HepG2 (cell line): ENCODE data around the gene EXPH5. TPM values are rescaled to one million over a fixed set of nuclear protein-coding genes. Genes with fewer than 3 reads are reported as not detected.

Experiments used
- ATAC-seq: fragments of 200-7000 bp; cut with Tn5 transposase; 3 replicates; pipeline ENCODE4 v1.9.1; 2020; ENCODE audit warnings: mild to moderate bottlenecking, moderate library complexity
- BruUV-seq: library from RNA; stranded (reverse); fragments of 400-500 nt; replicated peaks from 2 replicates; lab custom pipeline; 2021; lab: Mats Ljungman, UMichigan
- CTCF ChIA-PET: fragments of 300-600 bp; formaldehyde crosslinking; extraction: SDS; loops from one replicate; lab custom pipeline; 2021; ENCODE audit warnings: low total read pairs, inconsistent platforms, low intra/inter-chr PET ratio; lab: Yijun Ruan, JAX
- POLR2A ChIA-PET: fragments of 350-600 bp; sonication (Branson Sonifier 250); formaldehyde crosslinking; loops from one replicate; lab custom pipeline; 2020; ENCODE audit warnings: antibody characterized with exemption, inconsistent platforms; lab: Yijun Ruan, JAX
- DNase-seq: peaks from one replicate; pipeline ENCODE4 v3.0.0-alpha.2; 2015; ENCODE audit warnings: low spot score
- FAIRE-seq: peaks from 3 replicates; lab custom pipeline; 2011; peaks lifted over from hg19 to GRCh38; lab: Jason Lieb, UNC
- H2AFZ ChIP-seq: one replicate; pipeline ENCODE4 v1.6.1; 2011; ENCODE audit warnings: low read length, inconsistent platforms
- H3K27ac ChIP-seq: fragments of 300-600 bp; 3 replicates; pipeline ENCODE4 v1.8.0; 2011; ENCODE audit warnings: mixed run types, mild to moderate bottlenecking, mixed read lengths, low read length, inconsistent platforms; ENCODE audit not compliant: insufficient read depth; ENCODE audit errors: extremely low read length
- H3K27me3 ChIP-seq, 2 experiments: fragments of 200-600 bp in 1 of 2; 2 replicates in 1 of 2; 3 replicates in 1 of 2; pipeline versions ENCODE4 v1.6.0 to v1.8.0; 2011; ENCODE audit warnings: low read length in 2 of 2, mild to moderate bottlenecking in 2 of 2, moderate library complexity in 2 of 2, inconsistent platforms in 1 of 2; ENCODE audit not compliant: insufficient read depth in 2 of 2, control insufficient read depth in 1 of 2
- H3K36me3 ChIP-seq, 2 experiments: fragments of 200-600 bp in 1 of 2; replicated peaks in 1 of 2; 2 replicates in 1 of 2; 3 replicates in 1 of 2; pipeline versions ENCODE4 v1.5.1 to v1.8.0; 2011; ENCODE audit warnings: low read length in 2 of 2, inconsistent platforms in 1 of 2; ENCODE audit not compliant: insufficient read depth in 2 of 2, control insufficient read depth in 1 of 2
- H3K4me1 ChIP-seq: 2 replicates; pipeline ENCODE4 v1.5.1; 2012; ENCODE audit warnings: low read length, inconsistent platforms; ENCODE audit not compliant: insufficient read depth
- H3K4me2 ChIP-seq: 2 replicates; pipeline ENCODE4 v1.6.0; 2011; ENCODE audit warnings: low read depth, low read length, inconsistent platforms
- H3K4me3 ChIP-seq, 3 experiments: fragments of 200-600 bp in 1 of 3; sonication (generic), shearing (Covaris generic) in 1 of 3; replicated peaks in 1 of 3; 2 replicates each; pipeline ENCODE4 v1.5.1; 2011 to 2016; ENCODE audit warnings: low read length in 3 of 3, inconsistent platforms in 2 of 3, low read depth in 2 of 3, mild to moderate bottlenecking in 2 of 3, control low read depth in 1 of 3, mixed read lengths in 1 of 3; ENCODE audit not compliant: insufficient read depth in 1 of 3
- H3K79me2 ChIP-seq: one replicate; pipeline ENCODE4 v1.6.1; 2011; ENCODE audit warnings: low read length, inconsistent platforms; ENCODE audit not compliant: insufficient read depth
- H3K9ac ChIP-seq: 2 replicates; pipeline ENCODE4 v1.6.0; 2011; ENCODE audit warnings: mild to moderate bottlenecking, low read depth, low read length, inconsistent platforms; ENCODE audit not compliant: insufficient read depth
- H3K9me3 ChIP-seq: 2 replicates; pipeline ENCODE4 v1.5.1; 2012; ENCODE audit warnings: mild to moderate bottlenecking, low read length
- H4K20me1 ChIP-seq: 2 replicates; pipeline ENCODE4 v1.6.0; 2011; ENCODE audit warnings: inconsistent platforms, mild to moderate bottlenecking, low read length, moderate library complexity; ENCODE audit not compliant: insufficient read depth
- ADNP ChIP-seq: sonication (generic); formaldehyde crosslinking; IDR thresholded peaks from 2 replicates; pipeline ENCODE4 v1.4.0; 2020; ENCODE audit warnings: missing genetic modification reagents
- ASH2L ChIP-seq: fragments of 300-600, 200-600 bp; sonication (generic); IDR thresholded peaks from 2 replicates; pipeline ENCODE4 v1.7.0; 2017; ENCODE audit warnings: low read depth, mild to moderate bottlenecking, moderate library complexity, mixed read lengths, low read length; ENCODE audit not compliant: insufficient read length
- EED ChIP-seq: sonication (generic); formaldehyde crosslinking; IDR thresholded peaks from 2 replicates; pipeline ENCODE4 v1.5.0; 2020; ENCODE audit warnings: mild to moderate bottlenecking, missing genetic modification reagents
- FUBP1 ChIP-seq: sonication (generic); formaldehyde crosslinking; IDR thresholded peaks from 2 replicates; pipeline ENCODE4 v1.5.1; 2020; ENCODE audit warnings: missing genetic modification reagents, mild to moderate bottlenecking, borderline replicate concordance
- KLF12 ChIP-seq: sonication (generic); formaldehyde crosslinking; IDR thresholded peaks from 2 replicates; pipeline ENCODE4 v1.4.0; 2020; ENCODE audit warnings: missing genetic modification reagents, borderline replicate concordance
- MAFG ChIP-seq: sonication (generic); formaldehyde crosslinking; IDR thresholded peaks from 2 replicates; pipeline ENCODE4 v1.5.1; 2020; ENCODE audit warnings: mild to moderate bottlenecking, missing genetic modification reagents
- TFDP2 ChIP-seq: sonication (generic); formaldehyde crosslinking; IDR thresholded peaks from 2 replicates; pipeline ENCODE4 v1.4.0; 2020; ENCODE audit warnings: missing genetic modification reagents
- U2AF2 ChIP-seq: fragments of 200-400 bp; formaldehyde crosslinking; IDR thresholded peaks from 2 replicates; pipeline ENCODE4 v1.6.1; 2017; ENCODE audit warnings: low read depth, mild to moderate bottlenecking, low read length
- UBTF ChIP-seq: sonication (generic); formaldehyde crosslinking; IDR thresholded peaks from 2 replicates; pipeline ENCODE4 v1.4.0; 2020; ENCODE audit warnings: mild to moderate bottlenecking, missing genetic modification reagents
- XBP1 ChIP-seq: sonication (generic); formaldehyde crosslinking; IDR thresholded peaks from 2 replicates; pipeline ENCODE4 v1.5.0; 2020; ENCODE audit warnings: missing genetic modification reagents
- ZNF333 ChIP-seq: sonication (generic); formaldehyde crosslinking; IDR thresholded peaks from 2 replicates; pipeline ENCODE4 v1.4.0; 2020; ENCODE audit warnings: mild to moderate bottlenecking, missing genetic modification reagents, borderline replicate concordance
- ZNF343 ChIP-seq: sonication (generic); formaldehyde crosslinking; IDR thresholded peaks from 2 replicates; pipeline ENCODE4 v1.4.0; 2020; ENCODE audit warnings: mild to moderate bottlenecking, missing genetic modification reagents
- ZNF891 ChIP-seq: sonication (generic); formaldehyde crosslinking; IDR thresholded peaks from 2 replicates; pipeline ENCODE4 v1.5.0; 2020; ENCODE audit warnings: mild to moderate bottlenecking, missing genetic modification reagents
- ZSCAN29 ChIP-seq: sonication (generic); formaldehyde crosslinking; conservative IDR thresholded peaks from 2 replicates; pipeline ENCODE4 v1.4.0; 2020; ENCODE audit warnings: mild to moderate bottlenecking, missing genetic modification reagents
- ZXDC ChIP-seq: sonication (generic); formaldehyde crosslinking; IDR thresholded peaks from 2 replicates; pipeline ENCODE4 v1.5.0; 2020; ENCODE audit warnings: mild to moderate bottlenecking, missing genetic modification reagents
- WGBS: methylation state at CpG from one replicate; pipeline ENCODE4 v1.1.6; 2017; ENCODE audit warnings: low lambda C conversion rate; 5-methylcytosine and 5-hydroxymethylcytosine counted together
- in situ Hi-C: cut with HindIII; loops from 2 replicates; pipeline ENCODE4 v1.10.0; 2017; ENCODE audit warnings: low pct_unique_long_range_greater_than_20kb; ENCODE audit not compliant: extremely low pct_ligation_motif_present
- intact Hi-C: fragments of 100-400 bp; cut with micrococcal nuclease; formaldehyde crosslinking; loops from one replicate; pipeline ENCODE4 v1.10.0; 2022; ENCODE audit not compliant: unreplicated experiment
- polyA plus RNA-seq, 8 experiments: library from polyadenylated mRNA; depleted of rRNA in 3 of 8; stranded (reverse) in 7 of 8; unstranded in 1 of 8; fragments of >200 nt; fragmentation: Illumina TruSeq in 4 of 8; extraction: Trizol in 4 of 8; gene quantifications; 2 replicates each; pipeline versions ENCODE4 v1.2.1 to v1.2.3, GENCODE V29; 2011 to 2016; ENCODE audit warnings: low read depth in 4 of 8, missing spikeins in 1 of 8, mixed read lengths in 1 of 8; ENCODE audit not compliant: insufficient read depth in 1 of 8
- total RNA-seq, 5 experiments: library from RNA; depleted of rRNA; stranded (reverse); fragments of >200 nt; fragmentation: Illumina TruSeq; extraction: Trizol; gene quantifications; 2 replicates each; pipeline ENCODE4 v1.2.3, GENCODE V29; 2016; ENCODE audit warnings: low read depth in 1 of 5

Gene EXPH5
- total and polyA plus RNA-seq, 2 of the 13 experiments (the other 11 are each of a cell fraction or from before 2014, with no cell fraction given) = under 0.01 to 0.02 TPM

GRCh38 chr11:108558222-108558621, 35.3 kb downstream of the EXPH5 start:
- FAIRE-seq (no peak), ATAC-seq (no peak), DNase-seq (no peak)
- intact Hi-C loops (no loop called here), in situ Hi-C loops (no loop called here)
- ChIA-PET CTCF (no interaction called here), POLR2A (no interaction called here)
- Histone ChIP-seq H4K20me1 (no peaks in the 10 kb centered on the region), H3K9me3 (no peaks in the 10 kb centered on the region), H3K4me2 (no peak overlapping the region), H2AFZ (no peak overlapping the region), H3K27ac (no peak overlapping the region), H3K27me3 (no peaks in the 10 kb centered on the region), H3K4me1 (no peaks in the 10 kb centered on the region), H3K4me3 (no peak overlapping the region), H3K79me2 (no peaks in the 10 kb centered on the region), H3K9ac (no peak overlapping the region), H3K36me3 (no peaks in the 10 kb centered on the region)
- WGBS = 69% methylated on average over 2 of the region's 2 CpGs
- BruUV-seq = no TSS peak
- TF ChIP-seq ZSCAN29 (CRISPR knock-in tag) (no peak), TFDP2 (CRISPR knock-in tag) (no peak), XBP1 (CRISPR knock-in tag) (no peak), ZNF333 (CRISPR knock-in tag) (no peak), EED (CRISPR knock-in tag) (no peak), ZNF343 (no peak), ASH2L (no peak), KLF12 (CRISPR knock-in tag) (no peak), ADNP (no peak), ZNF891 (CRISPR knock-in tag) (no peak), U2AF2 (no peak), UBTF (CRISPR knock-in tag) (no peak), MAFG (CRISPR knock-in tag) (no peak), FUBP1 (CRISPR knock-in tag) (no peak), ZXDC (CRISPR knock-in tag) (no peak)
